Skeletal muscle satellite cell (primary cell): ENCODE results near the gene FSTL4.

Experiments
- H3K27me3 ChIP-seq: 2 replicates; pipeline ENCODE4 v1.7.0; 2013; ENCODE audit warnings: low read length; ENCODE audit not compliant: control insufficient read depth, insufficient read depth
- H3K36me3 ChIP-seq: 2 replicates; pipeline ENCODE4 v1.7.0; 2013; ENCODE audit warnings: mild to moderate bottlenecking, control low read depth, low read length; ENCODE audit not compliant: insufficient read depth
- H3K4me1 ChIP-seq: 2 replicates; pipeline ENCODE4 v1.7.0; 2013; ENCODE audit warnings: low read length; ENCODE audit not compliant: control insufficient read depth, insufficient read depth
- H3K4me2 ChIP-seq: 2 replicates; pipeline ENCODE4 v1.7.0; 2013; ENCODE audit warnings: mild to moderate bottlenecking, low read length
- H3K4me3 ChIP-seq: 2 replicates; pipeline ENCODE4 v1.7.0; 2013; ENCODE audit warnings: low read length
- H3K9ac ChIP-seq: 2 replicates; pipeline ENCODE4 v1.7.0; 2013; ENCODE audit warnings: mild to moderate bottlenecking, low read depth, low read length, moderate library complexity
- H3K9me3 ChIP-seq: replicated peaks from 2 replicates; pipeline ENCODE4 v1.7.0; 2013; ENCODE audit warnings: mild to moderate bottlenecking, control low read depth, low read length

FSTL4 gene

GRCh38 chr5:133326361-133326760, 286.0 kb downstream of the FSTL4 start:
- Histone ChIP-seq H3K9me3 (no peaks in the 10 kb centered on the region), H3K9ac (no peak overlapping the region), H3K36me3 (no peaks in the 10 kb centered on the region), H3K4me3 (no peak overlapping the region), H3K27me3 (peaks cover 21% of the 10 kb centered on the region), H3K4me2 (no peak overlapping the region), H3K4me1 (no peaks in the 10 kb centered on the region)

GRCh38 chr5:133325864-133326263, 286.5 kb downstream of the FSTL4 start:
- Histone ChIP-seq H3K4me3 (no peak overlapping the region), H3K9me3 (no peaks in the 10 kb centered on the region), H3K27me3 (peaks cover 16% of the 10 kb centered on the region), H3K4me2 (no peak overlapping the region), H3K4me1 (no peaks in the 10 kb centered on the region), H3K36me3 (no peaks in the 10 kb centered on the region), H3K9ac (no peak overlapping the region)

GRCh38 chr5:133324926-133325325, 287.4 kb downstream of the FSTL4 start:
- no peaks in the 10 kb centered on the region for H3K4me1 ChIP-seq
- H3K4me3 ChIP-seq = no peak overlapping the region
- H3K36me3 ChIP-seq = no peaks in the 10 kb centered on the region
- no peak overlapping the region for H3K9ac ChIP-seq
- H3K27me3 ChIP-seq = peaks cover 13% of the 10 kb centered on the region
- no peak overlapping the region for H3K4me2 ChIP-seq
- H3K9me3 ChIP-seq = no peaks in the 10 kb centered on the region

- no peak overlapping the region for H3K4me3 ChIP-seq
- no peaks in the 10 kb centered on the region for H3K36me3 ChIP-seq
- H3K4me1 ChIP-seq = no peaks in the 10 kb centered on the region
- no peak overlapping the region for H3K9ac ChIP-seq
- H3K27me3 ChIP-seq = peaks cover 13% of the 10 kb centered on the region
- H3K4me2 ChIP-seq = no peak overlapping the region
- no peaks in the 10 kb centered on the region for H3K9me3 ChIP-seq
These were observed 288.6 kb downstream of the FSTL4 start for GRCh38 chr5:133323494-133324457.

GRCh38 chr5:133322743-133323142, 289.6 kb downstream of the FSTL4 start:
- Histone ChIP-seq H3K4me1 (no peaks in the 10 kb centered on the region), H3K36me3 (no peaks in the 10 kb centered on the region), H3K27me3 (peaks cover 13% of the 10 kb centered on the region), H3K4me3 (no peak overlapping the region), H3K4me2 (no peak overlapping the region), H3K9me3 (no peaks in the 10 kb centered on the region), H3K9ac (no peak overlapping the region)

- no peak overlapping the region for H3K9ac ChIP-seq
- H3K4me3 ChIP-seq = no peak overlapping the region
- no peaks in the 10 kb centered on the region for H3K4me1 ChIP-seq
- no peaks in the 10 kb centered on the region for H3K36me3 ChIP-seq
- peaks cover 11% of the 10 kb centered on the region for H3K27me3 ChIP-seq
- H3K9me3 ChIP-seq = no peaks in the 10 kb centered on the region
- no peak overlapping the region for H3K4me2 ChIP-seq
These were observed 290.4 kb downstream of the FSTL4 start for GRCh38 chr5:133321833-133322420.

GRCh38 chr5:133321286-133321832, 291.0 kb downstream of the FSTL4 start:
- H3K36me3 ChIP-seq = no peaks in the 10 kb centered on the region
- no peaks in the 10 kb centered on the region for H3K4me1 ChIP-seq
- H3K9ac ChIP-seq = no peak overlapping the region
- H3K4me3 ChIP-seq = no peak overlapping the region
- H3K9me3 ChIP-seq = no peaks in the 10 kb centered on the region
- H3K4me2 ChIP-seq = no peak overlapping the region
- H3K27me3 ChIP-seq = peaks cover 6% of the 10 kb centered on the region

- Histone ChIP-seq H3K27me3 (no peaks in the 10 kb centered on the region), H3K4me1 (no peaks in the 10 kb centered on the region), H3K9me3 (no peaks in the 10 kb centered on the region), H3K9ac (no peak overlapping the region), H3K4me2 (no peak overlapping the region), H3K4me3 (no peak overlapping the region), H3K36me3 (no peaks in the 10 kb centered on the region)
These were observed 292.3 kb downstream of the FSTL4 start for GRCh38 chr5:133319905-133320520.

- no peak overlapping the region for H3K4me2 ChIP-seq
- H3K9ac ChIP-seq = no peak overlapping the region
- H3K36me3 ChIP-seq = no peaks in the 10 kb centered on the region
- H3K9me3 ChIP-seq = no peaks in the 10 kb centered on the region
- H3K4me1 ChIP-seq = no peaks in the 10 kb centered on the region
- no peak overlapping the region for H3K4me3 ChIP-seq
- no peaks in the 10 kb centered on the region for H3K27me3 ChIP-seq
These were observed 293.1 kb downstream of the FSTL4 start for GRCh38 chr5:133319244-133319643.

GRCh38 chr5:133317558-133317957, 294.8 kb downstream of the FSTL4 start:
- Histone ChIP-seq H3K27me3 (no peaks in the 10 kb centered on the region), H3K9ac (no peak overlapping the region), H3K4me1 (no peaks in the 10 kb centered on the region), H3K4me2 (no peak overlapping the region), H3K4me3 (no peak overlapping the region), H3K36me3 (no peaks in the 10 kb centered on the region), H3K9me3 (no peaks in the 10 kb centered on the region)
